ENCODE results near the gene PRSS12.

DNA sequence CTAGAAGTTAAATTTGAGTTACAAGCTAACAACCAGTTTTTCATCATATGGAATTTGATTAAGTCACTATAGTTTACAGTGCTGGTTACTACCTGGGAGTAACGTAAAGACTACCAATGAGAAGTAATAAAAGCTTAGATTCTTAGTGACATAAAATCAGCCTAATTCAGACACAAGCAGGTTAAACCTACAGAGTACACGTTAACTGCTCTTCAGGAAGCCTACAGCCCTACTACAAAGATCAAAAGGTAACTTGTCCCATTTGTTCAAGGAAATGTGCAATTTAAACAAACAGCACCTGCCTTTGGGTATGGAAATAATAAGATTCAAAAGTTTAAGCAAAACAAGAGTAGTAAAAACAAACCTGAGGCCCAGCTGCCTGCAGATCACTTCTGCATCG, 21.5 kb downstream of the PRSS12 start:
- TF ChIP-seq ZNF274 (IDR thresholded peaks at IDR 0.05; ENCODE audit: low read depth, low read length) (no peak), SUZ12 (IDR thresholded peaks at IDR 0.05; ENCODE audit: extremely low read depth, insufficient read depth, insufficient read length) (no peak), YY1 (IDR thresholded peaks at IDR 0.05; ENCODE audit: insufficient read depth, insufficient read length) (no peak)
